Colonic mucosa (tissue), 4 donors: ENCODE data around the gene OVOL1. TPM values are rescaled to one million over a fixed set of nuclear protein-coding genes. Genes with fewer than 3 reads are reported as not detected.
A peak's percentile ranks its signal among the peaks of the same experiment; 100 is the strongest.

Experiments used
- DNase-seq: peaks from one replicate; pipeline ENCODE4 v3.0.0-alpha.2; 2020
- H3K27ac ChIP-seq: fragments of 200-600 bp; one replicate; pipeline ENCODE4 v1.8.0; 2021
- H3K27me3 ChIP-seq: fragments of 200-600 bp; one replicate; pipeline ENCODE4 v1.8.0; 2021
- H3K36me3 ChIP-seq: fragments of 200-600 bp; one replicate; pipeline ENCODE4 v1.8.0; 2021
- H3K4me1 ChIP-seq: fragments of 200-600 bp; one replicate; pipeline ENCODE4 v1.8.0; 2021; ENCODE audit warnings: mild to moderate bottlenecking
- H3K4me3 ChIP-seq: fragments of 200-600 bp; one replicate; pipeline ENCODE4 v1.8.0; 2021
- H3K9ac ChIP-seq, 2 donors: one replicate each; pipeline ENCODE4 v1.7.0; 2013; ENCODE audit warnings: control low read depth in 2 of 2, low read depth in 2 of 2, low read length in 2 of 2
- H3K9me3 ChIP-seq: fragments of 200-600 bp; one replicate; pipeline ENCODE4 v1.8.0; 2021
- CTCF ChIP-seq: fragments of 200-600 bp; IDR thresholded peaks from one replicate; pipeline ENCODE4 v1.8.0; 2022; ENCODE audit warnings: antibody characterized with exemption, mild to moderate bottlenecking
- intact Hi-C: fragments of 100-400 bp; cut with DNase I; formaldehyde crosslinking; loops from one replicate; pipeline ENCODE4 v1.14.1; 2022
- total RNA-seq, 2 donors: library from RNA; stranded (reverse); fragmentation: NEBNext Ultra II Directional in 1 of 2; extraction: Animal tissue kit (Norgen Biotek cat#: 25700) in 1 of 2; gene quantifications; one replicate each; pipeline ENCODE4 v1.2.1, GENCODE V29; 2021
- donor health status: healthy.
- donor health status: DM: no; HTN: no; CAD: no.
- donor health status: DM: no; HTN: no; CAD: no.

The OVOL1 gene
- 10 to 100 TPM; 29.0 to 32.9 TPM for total RNA-seq

DNA sequence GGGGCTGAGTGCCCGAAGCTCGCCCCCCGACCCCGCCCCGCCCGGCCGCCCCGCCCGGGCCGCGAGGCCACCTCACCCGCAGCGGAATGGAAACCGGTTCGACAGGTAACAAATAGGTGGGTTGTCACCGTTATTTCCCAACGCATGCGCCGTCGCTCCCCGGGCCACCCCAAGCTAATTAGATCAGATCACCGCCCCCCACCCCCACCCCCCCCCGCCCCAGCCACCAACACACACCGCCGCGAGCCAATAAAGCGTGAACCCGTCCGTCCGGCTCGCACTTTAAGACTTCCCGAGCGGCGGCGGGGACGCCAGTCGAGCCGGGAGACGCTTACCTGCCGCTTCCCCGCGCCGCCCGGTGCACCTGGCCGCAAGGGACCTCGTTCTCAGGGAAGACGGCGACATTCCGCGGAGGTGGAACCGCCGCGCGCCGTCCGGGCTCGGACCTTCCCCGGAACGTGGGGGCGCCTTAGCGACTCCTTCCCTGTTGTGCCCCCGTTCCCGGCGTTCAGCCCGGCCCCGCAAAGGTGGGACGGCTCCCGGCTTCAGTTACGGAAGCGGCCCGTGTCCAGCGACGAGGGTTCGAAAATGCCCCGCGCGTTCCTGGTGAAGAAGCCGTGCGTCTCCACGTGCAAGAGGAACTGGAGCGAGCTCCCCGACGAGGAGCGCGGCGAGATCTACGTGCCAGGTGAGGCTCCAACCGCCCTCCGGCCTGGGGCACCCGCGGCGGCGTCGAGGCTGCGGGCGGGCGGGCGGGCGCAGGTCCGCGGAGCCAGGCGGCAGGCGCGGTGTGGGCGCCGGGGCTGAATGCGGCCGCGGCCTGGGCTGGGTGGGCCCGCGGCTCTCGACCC lies at the start of gene OVOL1:
Gene OVOL1 (plus strand): TSS at position 278 of the 851 bp plus-strand sequence. CDS start 311 bp downstream, at position 589.
- H3K4me3 ChIP-seq: peak within 1 kb of the TSS; percentile 61
- H3K27ac ChIP-seq: peak within 1 kb of the TSS; percentile 87
- no peaks in the 10 kb centered on the region for H3K9me3 ChIP-seq
- DNase-seq: peak; percentile 92
- no peak for TF ChIP-seq CTCF
- intact Hi-C loops: no loop called here
- H3K4me1 ChIP-seq: peaks cover 24% of the 10 kb centered on the region
- peaks cover 15% of the 10 kb centered on the region for H3K27me3 ChIP-seq
- H3K9ac ChIP-seq: peak within 1 kb of the TSS; percentile 83 to 89
- H3K36me3 ChIP-seq: no peaks in the 10 kb centered on the region

DNA sequence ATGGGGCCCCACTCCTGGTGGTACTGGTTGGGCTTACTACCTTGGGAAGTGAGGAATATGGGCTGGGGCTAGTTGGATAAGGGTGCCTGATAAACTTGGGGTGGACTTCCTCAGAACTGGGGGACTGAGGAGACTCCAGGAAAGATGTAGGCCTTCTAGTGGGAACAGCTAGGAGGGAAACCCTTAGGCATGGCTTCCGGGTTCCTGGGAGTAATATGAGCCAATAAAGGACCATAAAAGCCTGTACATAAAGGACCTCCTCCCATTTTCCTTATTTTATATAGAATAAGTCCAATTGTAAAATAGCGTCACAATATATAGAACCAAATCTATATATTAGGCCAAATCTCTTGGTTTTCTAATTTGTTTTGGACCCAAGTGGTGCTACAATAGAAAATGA lies 47.8 kb upstream of the OVOL1 start:
- Histone ChIP-seq H3K36me3 (no peaks in the 10 kb centered on the region), H3K27ac (no peak overlapping the region), H3K4me1 (no peaks in the 10 kb centered on the region), H3K27me3 (no peaks in the 10 kb centered on the region), H3K4me3 (no peak overlapping the region), H3K9ac (no peak overlapping the region), H3K9me3 (no peaks in the 10 kb centered on the region)
- no peak for TF ChIP-seq CTCF
- DNase-seq: peak; percentile 33
- intact Hi-C loops: no loop called here

- no peaks in the 10 kb centered on the region for H3K36me3 ChIP-seq
- no peaks in the 10 kb centered on the region for H3K4me1 ChIP-seq
- no peak overlapping the region for H3K9ac ChIP-seq
- H3K4me3 ChIP-seq: no peak overlapping the region
- no peaks in the 10 kb centered on the region for H3K27me3 ChIP-seq
- no peaks in the 10 kb centered on the region for H3K9me3 ChIP-seq
- no peak overlapping the region for H3K27ac ChIP-seq
- TF ChIP-seq CTCF: no peak
- no peak for DNase-seq
- intact Hi-C loops: no loop called here
These were observed 45.7 kb upstream of the OVOL1 start for GRCh38 chr11:65741185-65741584.

DNA sequence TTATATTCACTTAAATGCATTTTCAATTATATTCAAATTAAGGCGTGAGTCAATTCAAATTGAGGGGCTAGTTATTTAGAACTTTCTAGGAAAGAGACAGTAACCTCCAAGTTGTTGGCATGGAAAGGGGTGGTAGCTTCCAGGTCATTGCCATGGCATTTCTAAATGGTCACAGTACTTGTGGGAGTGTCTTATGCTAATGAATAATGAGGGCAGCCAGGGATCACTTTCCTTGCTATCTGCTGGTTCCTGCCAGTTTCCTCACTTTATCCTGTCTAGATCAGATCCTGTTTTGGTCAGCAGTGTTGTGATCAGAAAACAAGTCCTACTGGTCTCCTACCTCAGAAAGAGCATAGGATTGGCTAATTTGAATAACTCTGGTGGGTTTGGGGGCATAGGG lies 44.5 kb upstream of the OVOL1 start:
- no peaks in the 10 kb centered on the region for H3K9me3 ChIP-seq
- no peak overlapping the region for H3K27ac ChIP-seq
- no peaks in the 10 kb centered on the region for H3K27me3 ChIP-seq
- H3K4me1 ChIP-seq: no peaks in the 10 kb centered on the region
- intact Hi-C loops: no loop called here
- no peak for DNase-seq
- no peak for TF ChIP-seq CTCF
- no peak overlapping the region for H3K4me3 ChIP-seq
- H3K36me3 ChIP-seq: no peaks in the 10 kb centered on the region
- H3K9ac ChIP-seq: no peak overlapping the region

DNA sequence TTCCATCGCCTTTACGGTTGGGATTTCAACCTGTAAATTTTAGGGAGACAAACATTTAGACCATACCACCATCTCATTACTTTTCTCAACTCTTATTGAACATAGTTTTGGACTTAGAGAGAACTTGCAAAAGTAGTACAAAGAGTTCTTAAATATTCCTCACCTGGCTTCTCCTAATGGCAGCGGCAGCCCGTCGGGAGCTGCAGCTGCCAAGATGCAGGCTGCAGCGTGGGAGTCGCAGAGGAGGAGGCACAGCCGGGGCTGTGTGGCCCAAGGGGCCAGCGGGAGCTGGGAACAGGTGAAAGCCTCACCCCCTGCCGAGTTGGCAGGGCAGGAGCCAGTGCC lies 43.2 kb upstream of the OVOL1 start:
- no peak for TF ChIP-seq CTCF
- intact Hi-C loops: no loop called here
- Histone ChIP-seq H3K9me3 (no peaks in the 10 kb centered on the region), H3K4me1 (no peaks in the 10 kb centered on the region), H3K27ac (no peak overlapping the region), H3K9ac (no peak overlapping the region), H3K27me3 (no peaks in the 10 kb centered on the region), H3K4me3 (no peak overlapping the region), H3K36me3 (no peaks in the 10 kb centered on the region)
- DNase-seq: no peak
